GM12878 (cell line): ENCODE results near the gene ZNF646. TPM values are rescaled to one million over a fixed set of nuclear protein-coding genes. Genes with fewer than 3 reads are reported as not detected.

Experiments used
- ATAC-seq: fragments of 200-7000 bp; cut with Tn5 transposase; 3 replicates; pipeline ENCODE4 v1.9.1; 2020; ENCODE audit warnings: mild to moderate bottlenecking, moderate library complexity
- BruUV-seq: library from RNA; stranded (reverse); fragments of 400-500 nt; replicated peaks from 2 replicates; lab custom pipeline; 2021; lab: Mats Ljungman, UMichigan
- CTCF ChIA-PET: fragments of 300-600 bp; sonication (Branson Sonifier 250); formaldehyde crosslinking; extraction: SDS; loops from one replicate; lab custom pipeline; 2021; ENCODE audit warnings: inconsistent platforms; lab: Yijun Ruan, JAX
- POLR2A ChIA-PET: fragments of 350-600 bp; formaldehyde crosslinking; extraction: SDS; loops from one replicate; lab custom pipeline; 2021; ENCODE audit warnings: inconsistent platforms; lab: Charles Lee
- RAD21 ChIA-PET: fragments of 300-600 bp; sonication (Branson Sonifier 250); formaldehyde crosslinking; loops from one replicate; lab custom pipeline; 2023; ENCODE audit warnings: antibody characterized with exemption; ENCODE audit not compliant: unreplicated experiment; lab: Charles Lee
- SMC1A ChIA-PET: fragments of 300-600 bp; sonication (Branson Sonifier 250); formaldehyde crosslinking; loops from one replicate; lab custom pipeline; 2023; ENCODE audit not compliant: unreplicated experiment, uncharacterized antibody; lab: Charles Lee
- DNase-seq: peaks from one replicate; pipeline ENCODE4 v3.0.0-alpha.2; 2011; ENCODE audit warnings: low read depth, low spot score
- FAIRE-seq: peaks from 3 replicates; lab custom pipeline; 2011; peaks lifted over from hg19 to GRCh38; lab: Jason Lieb, UNC
- H2AFZ ChIP-seq: 2 replicates; pipeline ENCODE4 v1.6.0; 2011; ENCODE audit warnings: low read depth, low read length, control low read depth; ENCODE audit not compliant: control insufficient read depth
- H3K27ac ChIP-seq: 2 replicates; pipeline ENCODE4 v1.5.1; 2011; ENCODE audit warnings: control low read depth; ENCODE audit not compliant: control insufficient read depth, insufficient read depth
- H3K27me3 ChIP-seq, 2 experiments: replicated peaks in 1 of 2; 2 replicates each; pipeline versions ENCODE4 v1.6.0 to v1.6.1; 2011; ENCODE audit warnings: low read length in 1 of 2; ENCODE audit not compliant: control insufficient read depth in 2 of 2, insufficient read depth in 2 of 2
- H3K36me3 ChIP-seq, 2 experiments: 2 replicates each; pipeline ENCODE4 v1.5.1; 2011; ENCODE audit warnings: low read length in 1 of 2; ENCODE audit not compliant: control insufficient read depth in 2 of 2, insufficient read depth in 2 of 2
- H3K4me1 ChIP-seq: 2 replicates; pipeline ENCODE4 v1.6.1; 2011; ENCODE audit warnings: mild to moderate bottlenecking, low read length, moderate library complexity, mixed read lengths; ENCODE audit not compliant: control insufficient read depth, insufficient read depth
- H3K4me2 ChIP-seq: 2 replicates; pipeline ENCODE4 v1.6.0; 2011; ENCODE audit warnings: control low read depth; ENCODE audit not compliant: control insufficient read depth, insufficient read depth
- H3K4me3 ChIP-seq: fragments of 200-600 bp; sonication (generic); 2 replicates; pipeline ENCODE4 v1.5.1; 2016
- H3K79me2 ChIP-seq: 2 replicates; pipeline ENCODE4 v1.6.0; 2011; ENCODE audit warnings: low read length; ENCODE audit not compliant: control insufficient read depth, insufficient read depth
- H3K9ac ChIP-seq: 2 replicates; pipeline ENCODE4 v1.8.0; 2011; ENCODE audit warnings: low read length, control low read depth, mixed read lengths; ENCODE audit not compliant: control insufficient read depth, insufficient read depth
- H3K9me3 ChIP-seq: replicated peaks from 3 replicates; pipeline ENCODE4 v1.5.1; 2011; ENCODE audit warnings: mild to moderate bottlenecking, low read length; ENCODE audit not compliant: control insufficient read depth, insufficient read depth
- H4K20me1 ChIP-seq: 2 replicates; pipeline ENCODE4 v1.6.0; 2011; ENCODE audit not compliant: control insufficient read depth, insufficient read depth
- CTCF ChIP-seq, 3 experiments: IDR thresholded peaks in 2 of 3; conservative IDR thresholded peaks in 1 of 3; 2 replicates each; pipeline ENCODE4 v1.5.1; 2011; ENCODE audit warnings: low read depth in 3 of 3, low read length in 3 of 3, mild to moderate bottlenecking in 3 of 3, control low read depth in 2 of 3, moderate library complexity in 2 of 3, inconsistent platforms in 1 of 3, mixed read lengths in 1 of 3; ENCODE audit not compliant: control insufficient read depth in 2 of 3, insufficient read depth in 1 of 3; ENCODE audit errors: extremely low read depth in 1 of 3
- IKZF2 ChIP-seq, 2 experiments: fragments of 450-650 bp; IDR thresholded peaks; 2 replicates each; pipeline ENCODE4 v1.6.1; 2017; ENCODE audit warnings: mild to moderate bottlenecking in 2 of 2, moderate library complexity in 2 of 2
- NBN ChIP-seq: fragments of 450-650 bp; IDR thresholded peaks from 2 replicates; pipeline ENCODE4 v1.6.1; 2016
- NFIC ChIP-seq: IDR thresholded peaks from 2 replicates; pipeline ENCODE4 v1.6.1; 2012; ENCODE audit warnings: low read depth, mild to moderate bottlenecking, inconsistent platforms, low read length, moderate library complexity
- ZNF217 ChIP-seq: fragments of 450-650 bp; IDR thresholded peaks from 2 replicates; pipeline ENCODE4 v1.6.1; 2017; ENCODE audit warnings: antibody characterized with exemption, mild to moderate bottlenecking
- WGBS: methylation state at CpG from one replicate; pipeline ENCODE4 v1.1.6; 2016; ENCODE audit warnings: low lambda C conversion rate; ENCODE audit not compliant: insufficient replicate concordance, insufficient coverage; ENCODE audit errors: missing lambda C conversion rate; 5-methylcytosine and 5-hydroxymethylcytosine counted together
- in situ Hi-C: fragments of 300-500 bp; cut with MboI; formaldehyde crosslinking; loops from 9 replicates; pipeline ENCODE4 v1.14.3; 2018; ENCODE audit warnings: mixed read lengths
- intact Hi-C: fragments of 100-400 bp; cut with micrococcal nuclease; formaldehyde crosslinking; loops from one replicate; pipeline ENCODE4 v1.14.2; 2022; ENCODE audit not compliant: unreplicated experiment
- polyA plus RNA-seq, 11 experiments: library from polyadenylated mRNA; depleted of rRNA in 4 of 11; unstranded in 6 of 11; stranded (reverse) in 5 of 11; fragments of >200 nt; fragmentation: Nextera tagmentation in 4 of 11; fragmentation: Illumina TruSeq in 1 of 11; extraction: Ambion mirVana in 4 of 11; extraction: Trizol in 1 of 11; gene quantifications; 1 replicate in 1 of 11; 2 replicates in 10 of 11; pipeline versions ENCODE4 v1.2.1 to v1.2.3, GENCODE V29; 2011 to 2016; ENCODE audit warnings: inconsistent platforms in 2 of 11, missing spikeins in 2 of 11, low read depth in 1 of 11
- total RNA-seq, 4 experiments: library from RNA; depleted of rRNA in 3 of 4; stranded (reverse); fragments of >200 nt in 3 of 4; fragmentation: Illumina TruSeq in 1 of 4; extraction: Trizol in 1 of 4; gene quantifications; 2 replicates each; pipeline versions ENCODE4 v1.2.1 to v1.2.3, GENCODE V29; 2013 to 2021

The ZNF646 gene
- total and polyA plus RNA-seq, 10 of the 15 experiments (the other 5 are each of a cell fraction or from before 2014, with no cell fraction given) = 0.10 to 21.8 (median 6.4) TPM

DNA sequence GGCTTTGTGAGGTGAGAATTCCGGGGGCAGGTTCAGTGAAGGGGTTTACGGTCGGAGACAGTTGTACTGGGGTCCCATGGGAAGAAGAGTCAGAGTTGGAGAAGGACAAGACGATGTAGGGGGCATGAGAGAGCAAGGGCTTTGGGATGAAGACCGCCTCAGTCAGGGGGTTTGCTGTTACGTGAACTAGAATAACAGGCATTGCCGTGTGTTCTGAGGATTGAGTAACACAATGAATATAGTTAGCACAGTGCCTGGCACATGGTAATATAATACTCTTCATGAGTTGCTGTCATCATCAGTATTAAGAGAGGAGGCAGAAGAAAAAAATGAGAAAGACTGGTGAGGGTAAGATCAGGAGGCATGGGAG lies 577 bp downstream of the ZNF646 start:
- Histone ChIP-seq H3K4me2 (peak overlapping the region; percentile 82), H3K4me1 (peaks cover 3% of the 10 kb centered on the region; the same call in 1 of the 2 replicates), H3K4me3 (peak overlapping the region; percentile 86), H3K36me3 (peaks cover 8 to 14% of the 10 kb centered on the region in 2 experiments; a peak in 3 of 4 replicates), H3K9me3 (no peaks in the 10 kb centered on the region), H3K27ac (peak overlapping the region; percentile 89), H3K9ac (peak overlapping the region; percentile 78), H3K27me3 (no peaks in the 10 kb centered on the region), H4K20me1 (no peaks in the 10 kb centered on the region), H2AFZ (peak overlapping the region; percentile 74), H3K79me2 (peaks cover 46% of the 10 kb centered on the region)
- no peak for DNase-seq
- under 1% methylated on average over 7 of the region's 7 CpGs for WGBS
- ATAC-seq = no peak
- no peak for FAIRE-seq
- ChIA-PET POLR2A (interaction anchor here (1.0 to 4.2 kb wide), 9 partner anchors 10 to 81 kb away, joined by 3 to 21 read pairs (median 5); partner anchors contain the start of genes BCKDK, KAT8 and VKORC1), SMC1A (interaction anchor here (0.8 to 1.6 kb wide), 7 partner anchors 18 to 280 kb away, joined by 3 to 10 read pairs (median 5); partner anchors contain the start of genes FUS, ITGAX and KAT8), RAD21 (interaction anchor here (1.2 to 1.9 kb wide), 7 partner anchors 42 to 385 kb away, joined by 4 to 16 read pairs (median 10); partner anchors contain the start of genes ARMC5, KAT8 and STX4), CTCF (interaction anchor here (1.2 to 2.4 kb wide), 5 partner anchors 18 to 386 kb away, joined by 3 to 15 read pairs (median 9); partner anchors contain the start of gene HSD3B7)
- in situ Hi-C loops (no loop called here), intact Hi-C loops (loop anchor here (1.0 to 10.0 kb wide), 4 partner anchors 20 to 80 kb away; partner anchors contain the start of genes STX4 and VKORC1)
- 0 out of 2 replicates have a peak, but pooled peaks have one; percentile 14 for TF ChIP-seq NBN
- TF ChIP-seq ZNF217 = no peak
- TF ChIP-seq IKZF2 (IDR thresholded peaks at IDR 0.05) = 0 out of 4 replicates have a peak, but pooled peaks of 1 of the 2 experiments have one; percentile 3
- TF ChIP-seq NFIC = no peak
- peak in 1 of 3 experiments; percentile 9; a peak in 1 of 6 replicates for TF ChIP-seq CTCF (IDR thresholded peaks at IDR 0.05 in 2 of 3, conservative IDR thresholded peaks at IDR 0.05 in 1 of 3; ENCODE audit: control insufficient read depth in 2 of 3, extremely low read depth in 1 of 3, insufficient read depth in 1 of 3, low read depth in 3 of 3, low read length in 3 of 3)
- no TSS peak for BruUV-seq
